CD14-positive monocyte (primary cell): ENCODE measurements around the gene ADAMTS20. TPM values are rescaled to one million over a fixed set of nuclear protein-coding genes. Genes with fewer than 3 reads are reported as not detected.

Source experiments
- DNase-seq, 3 donors: peaks; one replicate each; pipeline ENCODE4 v3.0.0-alpha.2; 2011 to 2022
- H2AFZ ChIP-seq: 2 replicates; pipeline ENCODE4 v1.6.0; 2012; ENCODE audit warnings: mild to moderate bottlenecking, low read depth, low read length, inconsistent platforms; ENCODE audit not compliant: insufficient read depth, poor library complexity, severe bottlenecking
- H3K27ac ChIP-seq, 2 donors: 1 replicate in 1 of 2; 2 replicates in 1 of 2; pipeline ENCODE4 v1.5.1; 2012 to 2013; ENCODE audit warnings: low read length in 2 of 2, control low read depth in 1 of 2, inconsistent platforms in 1 of 2, low read depth in 1 of 2, mild to moderate bottlenecking in 1 of 2
- H3K27me3 ChIP-seq, 2 donors: one replicate each; pipeline versions ENCODE4 v1.6.0 to v1.6.1; 2011 to 2013; ENCODE audit warnings: low read length in 2 of 2; ENCODE audit not compliant: control insufficient read depth in 2 of 2, insufficient read depth in 2 of 2
- H3K36me3 ChIP-seq, 2 donors: replicated peaks in 1 of 2; 1 replicate in 1 of 2; 2 replicates in 1 of 2; pipeline versions ENCODE4 v1.5.1 to v1.6.1; 2012 to 2013; ENCODE audit warnings: low read length in 2 of 2, control low read depth in 1 of 2, inconsistent platforms in 1 of 2, mild to moderate bottlenecking in 1 of 2; ENCODE audit not compliant: insufficient read depth in 2 of 2, control insufficient read depth in 1 of 2
- H3K4me1 ChIP-seq, 2 donors: 1 replicate in 1 of 2; 2 replicates in 1 of 2; pipeline versions ENCODE4 v1.5.1 to v1.6.1; 2012 to 2013; ENCODE audit warnings: low read length in 2 of 2, control low read depth in 1 of 2, inconsistent platforms in 1 of 2, mild to moderate bottlenecking in 1 of 2, moderate library complexity in 1 of 2; ENCODE audit not compliant: insufficient read depth in 2 of 2, control insufficient read depth in 1 of 2
- H3K4me2 ChIP-seq: replicated peaks from 2 replicates; pipeline ENCODE3; 2012; ENCODE audit warnings: low read length, moderate library complexity, mild to moderate bottlenecking; ENCODE audit not compliant: poor library complexity, severe bottlenecking; ENCODE audit errors: extremely low read depth
- H3K4me3 ChIP-seq, 3 experiments: fragments of 200-600 bp in 1 of 3; sonication (generic) in 1 of 3; replicated peaks in 1 of 3; 1 replicate in 2 of 3; 2 replicates in 1 of 3; pipeline ENCODE4 v1.5.1; 2011 to 2013; ENCODE audit warnings: low read length in 3 of 3, mild to moderate bottlenecking in 3 of 3, control low read depth in 2 of 3, low read depth in 2 of 3, inconsistent platforms in 1 of 3, moderate library complexity in 1 of 3
- H3K79me2 ChIP-seq: 2 replicates; pipeline ENCODE4 v1.6.0; 2012; ENCODE audit warnings: mild to moderate bottlenecking, control low read depth, inconsistent platforms, low read length, moderate library complexity; ENCODE audit not compliant: insufficient read depth
- H3K9ac ChIP-seq: 2 replicates; pipeline ENCODE4 v1.6.0; 2017; ENCODE audit warnings: low read length, mild to moderate bottlenecking; ENCODE audit not compliant: insufficient read depth, poor library complexity, severe bottlenecking
- H3K9me3 ChIP-seq, 2 donors: replicated peaks in 1 of 2; 1 replicate in 1 of 2; 2 replicates in 1 of 2; pipeline versions ENCODE4 v1.5.1 to v1.6.1; 2012 to 2013; ENCODE audit warnings: low read length in 2 of 2, control low read depth in 1 of 2; ENCODE audit not compliant: control insufficient read depth in 1 of 2, insufficient read depth in 1 of 2
- H4K20me1 ChIP-seq: 2 replicates; pipeline ENCODE4 v1.6.0; 2012; ENCODE audit warnings: mild to moderate bottlenecking, low read length, control low read depth, moderate library complexity; ENCODE audit not compliant: insufficient read depth
- H3K27ac Mint-ChIP-seq, 7 donors: one replicate each; pipeline ENCODE4 v1.8.0; 2020; ENCODE audit warnings: mild to moderate bottlenecking in 7 of 7, mixed read lengths in 7 of 7, moderate library complexity in 6 of 7, inconsistent platforms in 2 of 7
- H3K27me3 Mint-ChIP-seq, 3 donors: one replicate each; pipeline ENCODE4 v1.8.0; 2021 to 2022; ENCODE audit warnings: low read depth in 3 of 3, mild to moderate bottlenecking in 3 of 3, mixed read lengths in 3 of 3, moderate library complexity in 3 of 3, inconsistent platforms in 1 of 3
- H3K36me3 Mint-ChIP-seq, 2 donors: one replicate each; pipeline ENCODE4 v1.8.0; 2020; ENCODE audit warnings: mixed read lengths in 2 of 2, inconsistent platforms in 1 of 2, mild to moderate bottlenecking in 1 of 2
- H3K4me1 Mint-ChIP-seq: one replicate; pipeline ENCODE4 v1.8.0; 2020; ENCODE audit warnings: mild to moderate bottlenecking, mixed read lengths
- H3K4me3 Mint-ChIP-seq, 2 donors: one replicate each; pipeline ENCODE4 v1.8.0; 2020; ENCODE audit warnings: mild to moderate bottlenecking in 2 of 2, mixed read lengths in 2 of 2, moderate library complexity in 1 of 2
- H3K9me3 Mint-ChIP-seq, 7 donors: one replicate each; pipeline ENCODE4 v1.8.0; 2020 to 2022; ENCODE audit warnings: mixed read lengths in 7 of 7, mild to moderate bottlenecking in 6 of 7, moderate library complexity in 6 of 7, inconsistent platforms in 2 of 7
- WGBS: methylation state at CpG from one replicate; pipeline ENCODE4 v1.1.5; 2013; ENCODE audit warnings: missing lambda C conversion rate; ENCODE audit not compliant: insufficient coverage; 5-methylcytosine and 5-hydroxymethylcytosine counted together
- intact Hi-C, 2 donors: fragments of 100-400 bp; cut with micrococcal nuclease; formaldehyde crosslinking; loops; one replicate each; pipeline versions ENCODE4 v1.15.0 to v1.15.1; 2023
- polyA plus RNA-seq, 3 donors: library from polyadenylated mRNA; depleted of rRNA in 1 of 3; unstranded in 2 of 3; stranded (reverse) in 1 of 3; fragments of 300-500 nt in 2 of 3; fragments of >200 nt in 1 of 3; fragmentation: Illumina TruSeq in 2 of 3; gene quantifications; 1 replicate in 2 of 3; 2 replicates in 1 of 3; pipeline ENCODE4 v1.2.3, GENCODE V29; 2012 to 2021
- TF ChIP-seq, protein P1 (sequence below): fragments of 200-600 bp; IDR thresholded peaks from one replicate; pipeline ENCODE4 v1.8.0; 2022; ENCODE audit warnings: antibody characterized with exemption, mild to moderate bottlenecking

Gene ADAMTS20
- polyA plus RNA-seq, 3 donors, result not detected

DNA sequence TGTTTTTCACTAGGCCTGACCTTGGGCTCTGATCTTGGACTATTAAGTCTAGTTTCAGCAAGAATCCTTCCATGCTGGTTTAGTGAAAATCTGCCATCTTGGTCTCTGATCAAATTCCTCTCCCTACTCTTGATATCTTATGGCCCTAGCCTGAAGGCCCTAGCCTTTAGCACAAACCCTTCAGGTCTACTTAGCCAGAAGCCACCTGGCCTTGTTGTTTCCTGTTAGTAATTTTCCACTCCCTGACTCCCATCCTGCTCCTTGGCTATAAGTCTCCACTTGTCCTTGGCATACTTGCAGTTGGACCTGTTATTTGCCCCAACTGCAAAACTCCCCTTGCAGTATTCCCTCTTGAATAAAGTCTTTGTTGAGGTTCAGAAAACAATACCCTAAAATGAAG is 241.4 kb downstream of the ADAMTS20 start:
- intact Hi-C loops, result no loop called here
- no peak overlapping the region for H3K9ac ChIP-seq

DNA sequence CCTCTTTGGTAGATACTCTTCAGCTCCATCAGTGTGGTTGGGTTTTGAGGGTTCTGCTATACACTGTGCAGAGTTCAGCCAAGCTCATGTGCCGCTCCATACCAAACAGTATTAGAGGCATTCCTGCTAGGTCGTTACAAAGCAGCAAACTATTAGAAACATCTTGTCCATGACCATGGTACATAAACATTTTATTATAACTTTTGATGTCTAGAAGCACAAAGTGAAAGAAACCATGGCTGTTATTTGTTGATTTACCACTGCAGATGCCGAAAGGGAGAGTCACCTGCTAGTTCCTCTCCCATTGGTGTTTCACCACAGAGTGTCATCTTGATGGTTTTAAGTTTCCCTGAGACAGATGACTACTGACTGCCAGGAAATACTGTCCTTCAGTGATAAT is 242.0 kb downstream of the ADAMTS20 start:
- Histone ChIP-seq H2AFZ (no peak overlapping the region), H4K20me1 (no peaks in the 10 kb centered on the region), H3K79me2 (no peaks in the 10 kb centered on the region), H3K4me1 (peaks cover 6 to 7% of the 10 kb centered on the region in 2 donors), H3K27me3 (no peaks in the 10 kb centered on the region), H3K9me3 (no peaks in the 10 kb centered on the region), H3K4me2 (no peak overlapping the region), H3K9ac (no peak overlapping the region), H3K4me3 (no peak overlapping the region), H3K36me3 (no peaks in the 10 kb centered on the region), H3K27ac (no peak overlapping the region)
- H3K4me3 Mint-ChIP-seq, result no peak overlapping the region
- H3K36me3 Mint-ChIP-seq, result no peaks in the 10 kb centered on the region
- no peak for DNase-seq
- TF ChIP-seq, protein P1, sequence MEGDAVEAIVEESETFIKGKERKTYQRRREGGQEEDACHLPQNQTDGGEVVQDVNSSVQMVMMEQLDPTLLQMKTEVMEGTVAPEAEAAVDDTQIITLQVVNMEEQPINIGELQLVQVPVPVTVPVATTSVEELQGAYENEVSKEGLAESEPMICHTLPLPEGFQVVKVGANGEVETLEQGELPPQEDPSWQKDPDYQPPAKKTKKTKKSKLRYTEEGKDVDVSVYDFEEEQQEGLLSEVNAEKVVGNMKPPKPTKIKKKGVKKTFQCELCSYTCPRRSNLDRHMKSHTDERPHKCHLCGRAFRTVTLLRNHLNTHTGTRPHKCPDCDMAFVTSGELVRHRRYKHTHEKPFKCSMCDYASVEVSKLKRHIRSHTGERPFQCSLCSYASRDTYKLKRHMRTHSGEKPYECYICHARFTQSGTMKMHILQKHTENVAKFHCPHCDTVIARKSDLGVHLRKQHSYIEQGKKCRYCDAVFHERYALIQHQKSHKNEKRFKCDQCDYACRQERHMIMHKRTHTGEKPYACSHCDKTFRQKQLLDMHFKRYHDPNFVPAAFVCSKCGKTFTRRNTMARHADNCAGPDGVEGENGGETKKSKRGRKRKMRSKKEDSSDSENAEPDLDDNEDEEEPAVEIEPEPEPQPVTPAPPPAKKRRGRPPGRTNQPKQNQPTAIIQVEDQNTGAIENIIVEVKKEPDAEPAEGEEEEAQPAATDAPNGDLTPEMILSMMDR, result no peak
- no CpG with 5 or more reads among the region's 3 CpGs for WGBS
- peaks cover 0 to 2% (median 0%) of the 10 kb centered on the region in 3 donors for H3K27me3 Mint-ChIP-seq
- peaks cover 0 to 9% (median 1%) of the 10 kb centered on the region in 7 donors for H3K9me3 Mint-ChIP-seq
- no peak overlapping the region for H3K27ac Mint-ChIP-seq
- H3K4me1 Mint-ChIP-seq, result peaks cover 6% of the 10 kb centered on the region
- intact Hi-C loops, result no loop called here

More for the DNA sequence above, 241.4 kb downstream of the ADAMTS20 start:
- no peaks in the 10 kb centered on the region for H3K36me3 ChIP-seq
- peaks cover 6 to 7% of the 10 kb centered on the region in 2 donors for H3K4me1 ChIP-seq
- TF ChIP-seq, protein P1, result no peak
- no peak for DNase-seq
- H3K27ac Mint-ChIP-seq, result no peak overlapping the region
- H3K9me3 ChIP-seq, result no peaks in the 10 kb centered on the region
- peaks cover 6% of the 10 kb centered on the region for H3K4me1 Mint-ChIP-seq
- H3K79me2 ChIP-seq, result no peaks in the 10 kb centered on the region
- peaks cover 0 to 9% (median 1%) of the 10 kb centered on the region in 7 donors for H3K9me3 Mint-ChIP-seq
- no peak overlapping the region for H2AFZ ChIP-seq
- H4K20me1 ChIP-seq, result no peaks in the 10 kb centered on the region
- H3K27me3 ChIP-seq, result no peaks in the 10 kb centered on the region
- no peak overlapping the region for H3K27ac ChIP-seq
- H3K4me3 Mint-ChIP-seq, result no peak overlapping the region
- H3K4me2 ChIP-seq, result no peak overlapping the region
- peaks cover 0 to 2% (median 0%) of the 10 kb centered on the region in 3 donors for H3K27me3 Mint-ChIP-seq
- no peaks in the 10 kb centered on the region for H3K36me3 Mint-ChIP-seq
- no peak overlapping the region for H3K4me3 ChIP-seq
